Upper lobe of right lung (tissue), 1 donor: Measurements from ENCODE around the gene ADCK2. TPM values are rescaled to one million over a fixed set of nuclear protein-coding genes. Genes with fewer than 3 reads are reported as not detected.
"Not testable (repeated sequence)": the region's sequence is repeated elsewhere in the genome, so short reads cannot be mapped to it uniquely, and the experiment has no call there.

Experiments used
- ATAC-seq: fragments of 200-7000 bp; cut with Tn5 transposase; one replicate; pipeline ENCODE4 v1.9.1; 2020; ENCODE audit warnings: mild to moderate bottlenecking, moderate library complexity
- DNase-seq: peaks from one replicate; pipeline ENCODE4 v3.0.0-alpha.2; 2020
- H3K27ac ChIP-seq: fragments of 200-600 bp; one replicate; pipeline ENCODE4 v1.8.0; 2022
- H3K27me3 ChIP-seq: fragments of 200-600 bp; one replicate; pipeline ENCODE4 v1.8.0; 2022; ENCODE audit warnings: mild to moderate bottlenecking
- H3K36me3 ChIP-seq: fragments of 200-600 bp; one replicate; pipeline ENCODE4 v1.8.0; 2022
- H3K4me1 ChIP-seq: fragments of 200-600 bp; one replicate; pipeline ENCODE4 v1.8.0; 2022
- H3K4me3 ChIP-seq: fragments of 200-600 bp; one replicate; pipeline ENCODE4 v1.8.0; 2022; ENCODE audit warnings: mild to moderate bottlenecking
- H3K9me3 ChIP-seq: fragments of 200-600 bp; one replicate; pipeline ENCODE4 v1.8.0; 2022
- CTCF ChIP-seq: fragments of 200-600 bp; IDR thresholded peaks from one replicate; pipeline ENCODE4 v1.8.0; 2022; ENCODE audit warnings: antibody characterized with exemption
- intact Hi-C: fragments of 100-400 bp; cut with DNase I; formaldehyde crosslinking; loops from one replicate; pipeline ENCODE4 v1.11.0; 2022
- total RNA-seq: library from RNA; stranded (reverse); fragmentation: NEBNext Ultra II Directional; extraction: Animal tissue kit (Norgen Biotek cat#: 25700); gene quantifications from one replicate; pipeline ENCODE4 v1.2.1, GENCODE V29; 2021
- donor health status: DM: no; HTN: yes; CAD: no; lungs with severe emphysema.

ADCK2 gene
- total RNA-seq, 1 donor from 2014 or later, result 18.2 TPM

- no peaks in the 10 kb centered on the region for H3K9me3 ChIP-seq
- ATAC-seq (no peak), DNase-seq (no peak)
- no peak overlapping the region for H3K4me3 ChIP-seq
- peaks cover 14% of the 10 kb centered on the region for H3K4me1 ChIP-seq
- H3K27ac ChIP-seq, result no peak overlapping the region
- no peaks in the 10 kb centered on the region for H3K27me3 ChIP-seq
- H3K36me3 ChIP-seq, result no peaks in the 10 kb centered on the region
- intact Hi-C loops, result no loop called here
- TF ChIP-seq CTCF, result no peak
These were observed 12.9 kb upstream of the ADCK2 start for GRCh38 chr7:140659856-140660255.

GRCh38 chr7:140661124-140661523 is 11.6 kb upstream of the ADCK2 start:
- Histone ChIP-seq H3K27ac (no peak overlapping the region), H3K4me3 (no peak overlapping the region), H3K36me3 (no peaks in the 10 kb centered on the region), H3K9me3 (no peaks in the 10 kb centered on the region), H3K4me1 (peaks cover 10% of the 10 kb centered on the region), H3K27me3 (no peaks in the 10 kb centered on the region)
- ATAC-seq (no peak), DNase-seq (no peak)
- no peak for TF ChIP-seq CTCF
- intact Hi-C loops, result no loop called here

GRCh38 chr7:140662938-140663337 is 9.8 kb upstream of the ADCK2 start:
- H3K36me3 ChIP-seq, H3K4me1 ChIP-seq, DNase-seq, H3K27me3 ChIP-seq, H3K27ac ChIP-seq, H3K4me3 ChIP-seq, H3K9me3 ChIP-seq, intact Hi-C loops, ATAC-seq: not testable (repeated sequence)

GRCh38 chr7:140667476-140667875 is 5.3 kb upstream of the ADCK2 start:
- no peak for TF ChIP-seq CTCF
- Histone ChIP-seq H3K9me3 (no peaks in the 10 kb centered on the region), H3K4me3 (no peak overlapping the region), H3K27ac (no peak overlapping the region), H3K4me1 (no peaks in the 10 kb centered on the region), H3K36me3 (no peaks in the 10 kb centered on the region), H3K27me3 (no peaks in the 10 kb centered on the region)
- DNase-seq (no peak), ATAC-seq (no peak)
- intact Hi-C loops, result no loop called here

- no peak for ATAC-seq
- Histone ChIP-seq H3K27me3 (no peaks in the 10 kb centered on the region), H3K4me3 (no peak overlapping the region), H3K9me3 (no peaks in the 10 kb centered on the region), H3K4me1 (peaks cover under 1% of the 10 kb centered on the region), H3K27ac (no peak overlapping the region), H3K36me3 (no peaks in the 10 kb centered on the region)
- TF ChIP-seq CTCF, result no peak
- DNase-seq, result no peak
- intact Hi-C loops, result no loop called here
These were observed 4.1 kb upstream of the ADCK2 start for GRCh38 chr7:140668641-140669040.

- DNase-seq (no peak), ATAC-seq (no peak)
- peaks cover 8% of the 10 kb centered on the region for H3K4me1 ChIP-seq
- H3K27ac ChIP-seq, result no peak overlapping the region
- no peaks in the 10 kb centered on the region for H3K36me3 ChIP-seq
- intact Hi-C loops, result no loop called here
- no peaks in the 10 kb centered on the region for H3K9me3 ChIP-seq
- no peaks in the 10 kb centered on the region for H3K27me3 ChIP-seq
- H3K4me3 ChIP-seq, result no peak overlapping the region
- TF ChIP-seq CTCF, result no peak
These were observed 3.4 kb upstream of the ADCK2 start for GRCh38 chr7:140669352-140669751.

- H3K4me1 ChIP-seq, result peaks cover 12% of the 10 kb centered on the region
- H3K4me3 ChIP-seq, H3K36me3 ChIP-seq, H3K27ac ChIP-seq, ATAC-seq, H3K9me3 ChIP-seq, intact Hi-C loops, H3K27me3 ChIP-seq: not testable (repeated sequence)
- DNase-seq, result peak; percentile 44
These were observed 2.9 kb upstream of the ADCK2 start for GRCh38 chr7:140669862-140670261.
